HepG2 (cell line): ENCODE measurements around the gene BAZ1A. TPM values are rescaled to one million over a fixed set of nuclear protein-coding genes. Genes with fewer than 3 reads are reported as not detected.

Source experiments
- BRCA1 ChIP-seq: sonication (generic); formaldehyde crosslinking; IDR thresholded peaks from 2 replicates; pipeline ENCODE4 v1.4.0; 2020; ENCODE audit warnings: missing genetic modification reagents
- CTCF ChIP-seq: sonication (generic); formaldehyde crosslinking; IDR thresholded peaks from 2 replicates; pipeline ENCODE4 v1.5.0; 2020; ENCODE audit warnings: mild to moderate bottlenecking, missing genetic modification reagents, moderate library complexity
- PAXIP1 ChIP-seq: sonication (generic); formaldehyde crosslinking; conservative IDR thresholded peaks from 2 replicates; pipeline ENCODE4 v1.4.0; 2020; ENCODE audit warnings: mild to moderate bottlenecking, missing genetic modification reagents, moderate library complexity
- POGK ChIP-seq: sonication (generic); formaldehyde crosslinking; conservative IDR thresholded peaks from 2 replicates; pipeline ENCODE4 v1.8.0; 2022; ENCODE audit warnings: mild to moderate bottlenecking, moderate library complexity, missing genetic modification reagents
- RBFOX2 ChIP-seq: fragments of 200-400 bp; formaldehyde crosslinking; IDR thresholded peaks from 2 replicates; pipeline ENCODE4 v1.6.1; 2017; ENCODE audit warnings: low read depth, mild to moderate bottlenecking, low read length
- SNAPC2 ChIP-seq: sonication (generic); formaldehyde crosslinking; IDR thresholded peaks from 2 replicates; pipeline ENCODE4 v1.8.1; 2022; ENCODE audit warnings: mild to moderate bottlenecking, missing genetic modification reagents
- ZNF205 ChIP-seq: IDR thresholded peaks from 2 replicates; pipeline ENCODE4 v1.6.1; 2018; ENCODE audit warnings: missing biosample characterization, missing genetic modification reagents
- ZNF510 ChIP-seq: sonication (generic); formaldehyde crosslinking; IDR thresholded peaks from 2 replicates; pipeline ENCODE4 v1.4.0; 2020; ENCODE audit warnings: low read depth, mild to moderate bottlenecking, missing genetic modification reagents
- ZNF556 ChIP-seq: sonication (generic); formaldehyde crosslinking; IDR thresholded peaks from 2 replicates; pipeline ENCODE4 v1.4.0; 2020; ENCODE audit warnings: mild to moderate bottlenecking, missing genetic modification reagents, borderline replicate concordance
- ZNF589 ChIP-seq: sonication (generic); formaldehyde crosslinking; conservative IDR thresholded peaks from 2 replicates; pipeline ENCODE4 v1.8.0; 2022; ENCODE audit warnings: mild to moderate bottlenecking, moderate library complexity, missing genetic modification reagents
- ZNF766 ChIP-seq: sonication (generic); formaldehyde crosslinking; IDR thresholded peaks from 2 replicates; pipeline ENCODE4 v1.5.0; 2020; ENCODE audit warnings: missing genetic modification reagents, borderline replicate concordance
- ZNF788 ChIP-seq: sonication (generic); formaldehyde crosslinking; IDR thresholded peaks from 2 replicates; pipeline ENCODE4 v1.5.0; 2020; ENCODE audit warnings: mild to moderate bottlenecking, missing genetic modification reagents, borderline replicate concordance
- polyA plus RNA-seq, 8 experiments: library from polyadenylated mRNA; depleted of rRNA in 3 of 8; stranded (reverse) in 7 of 8; unstranded in 1 of 8; fragments of >200 nt; fragmentation: Illumina TruSeq in 4 of 8; extraction: Trizol in 4 of 8; gene quantifications; 2 replicates each; pipeline versions ENCODE4 v1.2.1 to v1.2.3, GENCODE V29; 2011 to 2016; ENCODE audit warnings: low read depth in 4 of 8, missing spikeins in 1 of 8, mixed read lengths in 1 of 8; ENCODE audit not compliant: insufficient read depth in 1 of 8
- total RNA-seq, 5 experiments: library from RNA; depleted of rRNA; stranded (reverse); fragments of >200 nt; fragmentation: Illumina TruSeq; extraction: Trizol; gene quantifications; 2 replicates each; pipeline ENCODE4 v1.2.3, GENCODE V29; 2016; ENCODE audit warnings: low read depth in 1 of 5
- TF ChIP-seq, protein P1 (sequence below): sonication (generic); formaldehyde crosslinking; IDR thresholded peaks from 2 replicates; pipeline ENCODE4 v1.8.0; 2023; ENCODE audit warnings: mild to moderate bottlenecking, missing genetic modification reagents

Gene BAZ1A
- total and polyA plus RNA-seq, 2 of the 13 experiments (the other 11 are each of a cell fraction or from before 2014, with no cell fraction given) = 20.9 to 56.8 TPM

- TF ChIP-seq ZNF589 (CRISPR knock-in tag) (0 out of 2 replicates have a peak, but pooled peaks have one; percentile 47), ZNF766 (CRISPR knock-in tag) (0 out of 2 replicates have a peak, but pooled peaks have one; percentile 56), CTCF (peak; percentile 37; the same call in 1 of the 2 replicates), ZNF556 (CRISPR knock-in tag) (0 out of 2 replicates have a peak, but pooled peaks have one; percentile 47), ZNF205 (peak; percentile 81; the same call in 1 of the 2 replicates), POGK (CRISPR knock-in tag) (peak; percentile 79; the same call in 1 of the 2 replicates), PAXIP1 (no peak; the same call in 1 of the 2 replicates), ZNF510 (CRISPR knock-in tag) (no peak; the same call in 1 of the 2 replicates), BRCA1 (CRISPR knock-in tag) (no peak), RBFOX2 (peak; percentile 77), SNAPC2 (peak; percentile 98), ZNF788 (CRISPR knock-in tag) (peak; percentile 89; the same call in 1 of the 2 replicates)
- TF ChIP-seq, protein P1, sequence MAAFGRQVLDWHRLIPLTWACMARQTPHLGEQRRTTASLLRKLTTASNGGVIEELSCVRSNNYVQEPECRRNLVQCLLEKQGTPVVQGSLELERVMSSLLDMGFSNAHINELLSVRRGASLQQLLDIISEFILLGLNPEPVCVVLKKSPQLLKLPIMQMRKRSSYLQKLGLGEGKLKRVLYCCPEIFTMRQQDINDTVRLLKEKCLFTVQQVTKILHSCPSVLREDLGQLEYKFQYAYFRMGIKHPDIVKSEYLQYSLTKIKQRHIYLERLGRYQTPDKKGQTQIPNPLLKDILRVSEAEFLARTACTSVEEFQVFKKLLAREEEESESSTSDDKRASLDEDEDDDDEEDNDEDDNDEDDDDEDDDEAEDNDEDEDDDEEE = peak; percentile 93; the same call in 1 of the 2 replicates
Observed at GRCh38 chr14:34875031-34875922, at the start of gene BAZ1A (continued).
